Activated naive CD4-positive, alpha-beta T cell treated with anti-CD3 and anti-CD28 coated beads, Interleukin-2, amount 50 U/mL, for 72 hours (primary cell): Measurements from ENCODE around the gene SMAD6. TPM values are rescaled to one million over a fixed set of nuclear protein-coding genes. Genes with fewer than 3 reads are reported as not detected.

Experiments used
- ATAC-seq, 2 donors: fragments of 150-1000 bp; cut with Tn5 transposase; 2 replicates each; pipeline ENCODE4 v1.10.0; 2021; ENCODE audit warnings: mild to moderate bottlenecking in 2 of 2, moderate library complexity in 2 of 2
- DNase-seq, 2 donors: peaks; one replicate each; pipeline ENCODE4 v3.0.0; 2021 to 2022; ENCODE audit warnings: low spot score in 2 of 2
- H3K27ac Mint-ChIP-seq, 2 donors: one replicate each; pipeline ENCODE4 v1.8.0; 2022; ENCODE audit warnings: mild to moderate bottlenecking in 2 of 2, mixed read lengths in 2 of 2
- H3K36me3 Mint-ChIP-seq, 2 donors: one replicate each; pipeline ENCODE4 v1.8.0; 2022; ENCODE audit warnings: mixed read lengths in 2 of 2
- H3K9me3 Mint-ChIP-seq, 2 donors: one replicate each; pipeline ENCODE4 v1.8.0; 2022; ENCODE audit warnings: mixed read lengths in 2 of 2
- total RNA-seq, 2 donors: library from RNA; stranded (reverse); gene quantifications; one replicate each; pipeline ENCODE4 v1.2.3, GENCODE V29; 2022

SMAD6 gene
- total RNA-seq, 2 donors from 2014 or later = 0.20 to 0.70 TPM

DNA sequence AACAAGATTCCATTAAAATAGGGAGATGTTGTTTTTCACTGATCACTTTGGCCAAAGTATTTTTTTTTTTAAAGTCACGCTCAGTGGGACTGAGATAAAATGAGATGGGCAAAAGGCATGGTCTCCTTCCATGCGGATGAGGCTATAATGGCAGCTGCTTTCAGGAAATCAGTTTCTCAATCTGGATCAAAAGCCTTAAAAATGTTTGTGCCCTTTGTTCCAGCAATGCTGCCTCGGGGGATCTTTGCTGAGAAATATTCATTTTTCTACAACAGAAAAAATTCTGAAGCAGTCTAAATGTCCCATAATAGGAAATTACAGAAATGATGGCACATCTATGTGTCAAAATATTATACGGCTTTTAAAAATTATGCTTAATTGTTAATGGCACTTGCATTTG, 97.2 kb downstream of the SMAD6 start:
- Mint-ChIP-seq H3K36me3 (no peaks in the 10 kb centered on the region), H3K27ac (no peak overlapping the region)

DNA sequence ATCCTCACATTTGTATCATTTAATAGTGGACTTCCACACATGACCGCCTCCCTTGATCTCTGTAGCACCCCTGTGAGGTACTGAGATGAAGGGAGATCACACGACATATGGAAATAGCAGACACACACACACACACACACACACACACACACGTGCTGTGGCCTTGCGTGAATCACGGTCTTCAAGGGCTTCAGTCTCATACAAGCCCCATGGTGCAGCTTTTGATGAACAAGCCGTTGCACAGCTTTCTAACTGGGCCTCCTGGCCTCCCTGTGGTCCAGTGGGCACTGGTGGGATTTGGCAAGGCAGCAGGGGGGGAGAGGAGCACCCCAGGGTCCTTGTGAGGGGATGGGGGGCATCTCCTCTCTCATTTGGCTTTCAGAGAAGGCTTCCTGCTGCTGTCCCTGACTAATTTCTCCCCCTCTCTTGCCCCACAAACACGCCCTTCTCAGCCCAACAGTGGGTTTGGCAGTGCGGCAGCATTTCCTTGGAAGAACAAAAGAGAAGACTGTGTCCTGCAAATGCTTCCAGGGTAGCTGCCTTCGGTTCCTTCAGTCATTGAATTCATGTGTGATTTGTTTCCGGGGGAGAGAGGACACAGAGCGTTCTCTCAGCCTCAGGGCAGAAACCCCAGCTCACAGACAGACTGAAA, 98.7 kb downstream of the SMAD6 start:
- Mint-ChIP-seq H3K36me3 (no peaks in the 10 kb centered on the region), H3K27ac (no peak overlapping the region), H3K9me3 (no peaks in the 10 kb centered on the region)
- no peak for ATAC-seq
- peak in 1 of 2 donors; percentile 21 for DNase-seq

More for the DNA sequence above, 97.2 kb downstream of the SMAD6 start:
- DNase-seq = no peak
- no peaks in the 10 kb centered on the region for H3K9me3 Mint-ChIP-seq
- no peak for ATAC-seq

GRCh38 chr15:66801266-66801665, 99.2 kb downstream of the SMAD6 start:
- Mint-ChIP-seq H3K27ac (no peak overlapping the region), H3K9me3 (no peaks in the 10 kb centered on the region), H3K36me3 (no peaks in the 10 kb centered on the region)
- no peak for DNase-seq
- ATAC-seq = no peak

GRCh38 chr15:66802025-66803001, 100.3 kb downstream of the SMAD6 start:
- no peaks in the 10 kb centered on the region for H3K9me3 Mint-ChIP-seq
- peak in 1 of 2 donors; percentile 28 for DNase-seq
- H3K36me3 Mint-ChIP-seq = no peaks in the 10 kb centered on the region
- ATAC-seq = no peak
- H3K27ac Mint-ChIP-seq = peak overlapping the region in 1 of 2 donors; percentile 23

- DNase-seq = peak in 1 of 2 donors; percentile 47
- no peaks in the 10 kb centered on the region for H3K9me3 Mint-ChIP-seq
- no peak overlapping the region for H3K27ac Mint-ChIP-seq
- no peak for ATAC-seq
- H3K36me3 Mint-ChIP-seq = no peaks in the 10 kb centered on the region
Observed at GRCh38 chr15:66803182-66803729, 101.2 kb downstream of the SMAD6 start.

DNA sequence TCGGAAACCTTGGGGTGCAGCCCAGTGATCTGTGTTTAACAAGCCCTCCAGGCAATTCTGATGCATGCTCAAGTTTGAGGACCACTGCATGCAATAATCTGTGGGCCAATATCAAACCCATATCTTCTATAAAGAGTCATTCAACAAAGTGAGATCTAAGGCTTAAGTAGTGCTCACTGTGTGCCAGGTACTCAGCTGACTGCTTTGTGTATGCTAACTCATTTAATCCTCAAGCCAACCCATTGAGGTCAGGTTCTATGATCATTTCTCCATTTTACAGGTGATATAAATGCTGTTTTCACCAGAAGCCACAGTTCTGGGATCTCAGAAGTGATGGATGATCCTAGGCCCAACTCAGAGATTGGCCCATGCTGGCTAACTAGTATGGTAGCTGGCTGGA, 101.7 kb downstream of the SMAD6 start:
- Mint-ChIP-seq H3K27ac (no peak overlapping the region), H3K9me3 (no peaks in the 10 kb centered on the region), H3K36me3 (no peaks in the 10 kb centered on the region)
- DNase-seq (peak in 1 of 2 donors; percentile 1), ATAC-seq (no peak)

- Mint-ChIP-seq H3K27ac (no peak overlapping the region), H3K9me3 (no peaks in the 10 kb centered on the region), H3K36me3 (no peaks in the 10 kb centered on the region)
- DNase-seq = peak in 1 of 2 donors; percentile 37
- ATAC-seq = no peak
Observed at GRCh38 chr15:66805202-66805885, 103.3 kb downstream of the SMAD6 start.

DNA sequence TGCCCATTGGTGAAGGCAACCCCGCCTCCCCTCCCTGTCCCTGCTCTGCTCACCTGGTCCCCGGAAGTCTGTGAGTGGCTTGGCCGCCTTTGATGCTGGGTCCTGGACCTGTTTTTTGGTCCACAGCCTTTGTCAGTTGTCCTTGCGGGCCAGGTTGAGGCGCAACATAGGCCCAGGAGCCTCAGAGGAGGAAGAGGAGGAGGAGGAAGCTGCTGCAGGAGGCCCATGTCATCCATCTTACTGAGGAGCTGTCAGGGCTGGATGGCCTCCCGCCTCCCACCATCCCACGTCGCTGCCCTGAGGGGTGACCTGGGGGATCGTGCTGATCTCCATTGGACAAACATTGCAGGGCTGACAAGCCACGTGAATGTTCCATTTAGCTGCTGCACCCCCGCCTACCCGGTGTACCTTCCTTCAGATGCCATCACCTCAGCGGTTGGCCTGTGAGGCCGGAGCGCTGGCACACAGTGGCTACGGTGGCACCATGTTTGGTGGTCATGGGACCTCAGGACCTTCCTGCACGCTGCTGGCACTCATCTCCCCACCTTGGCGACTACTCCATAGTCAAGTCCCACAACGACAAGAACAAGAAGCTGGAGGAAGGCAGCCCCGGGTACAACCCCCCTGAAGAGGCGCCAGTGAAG, 106.3 kb downstream of the SMAD6 start:
- ATAC-seq (no peak), DNase-seq (no peak)
- Mint-ChIP-seq H3K36me3 (no peaks in the 10 kb centered on the region), H3K9me3 (peaks cover 0 to 5% of the 10 kb centered on the region in 2 donors), H3K27ac (no peak overlapping the region)

GRCh38 chr15:66809664-66810063, 107.6 kb downstream of the SMAD6 start:
- peaks cover 0 to 5% of the 10 kb centered on the region in 2 donors for H3K9me3 Mint-ChIP-seq
- ATAC-seq = no peak
- H3K27ac Mint-ChIP-seq = no peak overlapping the region
- no peak for DNase-seq
- H3K36me3 Mint-ChIP-seq = no peaks in the 10 kb centered on the region

DNA sequence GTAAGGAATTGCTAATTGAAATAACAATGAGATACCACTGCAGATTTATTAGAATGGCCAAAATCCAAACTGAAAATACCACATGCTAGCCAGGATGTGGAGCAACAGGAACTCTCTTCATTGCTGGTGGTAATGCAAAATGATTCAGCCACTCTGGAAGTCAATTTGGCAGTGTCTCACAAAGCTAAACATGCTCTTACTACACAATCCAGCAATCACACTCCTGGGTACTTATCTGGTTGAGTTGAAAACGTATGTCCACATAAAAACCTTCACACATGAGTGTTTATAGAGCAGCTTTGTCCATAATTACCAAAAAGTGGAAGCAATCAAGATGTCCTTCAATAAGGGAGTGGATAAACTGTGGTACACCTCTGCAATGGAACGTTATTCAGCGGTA, 113.3 kb downstream of the SMAD6 start:
- no peaks in the 10 kb centered on the region for H3K36me3 Mint-ChIP-seq
- DNase-seq (no peak), ATAC-seq (no peak)
- H3K9me3 Mint-ChIP-seq = peaks cover 0 to 5% of the 10 kb centered on the region in 2 donors
- no peak overlapping the region for H3K27ac Mint-ChIP-seq

- Mint-ChIP-seq H3K9me3 (peaks cover 0 to 5% of the 10 kb centered on the region in 2 donors), H3K36me3 (no peaks in the 10 kb centered on the region), H3K27ac (no peak overlapping the region)
- DNase-seq (no peak), ATAC-seq (no peak)
Observed at GRCh38 chr15:66816201-66816600, 114.2 kb downstream of the SMAD6 start.

DNA sequence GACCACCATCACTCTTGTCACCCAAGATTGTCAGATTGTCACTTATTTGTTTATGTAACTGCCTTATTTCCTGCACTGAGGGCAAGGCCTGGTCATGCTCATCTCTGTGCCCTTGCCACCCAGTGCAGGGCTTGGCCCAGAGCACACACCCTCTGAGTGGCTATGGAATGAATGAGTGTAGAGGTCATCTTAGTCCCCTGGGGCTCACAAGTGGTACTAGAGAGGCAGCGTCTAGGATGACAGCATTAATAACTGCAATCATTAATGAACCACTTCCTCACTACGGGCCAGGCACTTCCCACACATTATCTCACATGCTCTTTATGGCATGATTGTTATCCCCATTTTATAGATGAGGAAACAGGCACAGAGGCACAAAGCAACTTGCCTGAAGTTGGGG, 117.0 kb downstream of the SMAD6 start:
- Mint-ChIP-seq H3K36me3 (no peaks in the 10 kb centered on the region), H3K9me3 (no peaks in the 10 kb centered on the region), H3K27ac (no peak overlapping the region)
- no peak for ATAC-seq
- DNase-seq = no peak

- Mint-ChIP-seq H3K36me3 (no peaks in the 10 kb centered on the region), H3K27ac (no peak overlapping the region), H3K9me3 (no peaks in the 10 kb centered on the region)
- ATAC-seq (no peak), DNase-seq (no peak)
Observed at GRCh38 chr15:66820481-66821176, 118.6 kb downstream of the SMAD6 start.

- no peaks in the 10 kb centered on the region for H3K9me3 Mint-ChIP-seq
- no peak for ATAC-seq
- DNase-seq = no peak
- no peaks in the 10 kb centered on the region for H3K36me3 Mint-ChIP-seq
- H3K27ac Mint-ChIP-seq = no peak overlapping the region
Observed at GRCh38 chr15:66821307-66821706, 119.3 kb downstream of the SMAD6 start.

GRCh38 chr15:66822114-66822513, 120.1 kb downstream of the SMAD6 start:
- Mint-ChIP-seq H3K27ac (no peak overlapping the region), H3K36me3 (no peaks in the 10 kb centered on the region), H3K9me3 (no peaks in the 10 kb centered on the region)
- ATAC-seq = no peak
- DNase-seq = no peak

DNA sequence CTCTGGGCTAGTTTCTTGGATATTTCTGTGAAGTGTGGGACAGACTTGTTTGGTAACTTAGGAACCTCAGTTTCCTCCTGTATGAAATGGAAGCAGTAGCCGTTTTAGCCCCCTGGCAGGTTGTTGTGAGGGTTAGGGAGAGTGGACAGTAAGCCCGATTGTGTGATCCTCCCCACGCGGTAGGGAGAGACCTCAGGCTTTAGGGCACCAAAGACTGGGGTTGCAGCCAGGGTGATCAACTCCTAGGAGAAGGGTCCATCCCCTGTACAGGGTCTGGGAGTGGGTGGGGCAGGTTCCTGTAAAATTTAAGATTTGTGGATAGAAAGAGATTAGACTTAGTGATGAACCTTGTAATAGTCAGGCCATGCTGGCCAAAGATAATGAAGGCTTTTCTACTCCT, 120.5 kb downstream of the SMAD6 start:
- Mint-ChIP-seq H3K36me3 (no peaks in the 10 kb centered on the region), H3K27ac (no peak overlapping the region), H3K9me3 (no peaks in the 10 kb centered on the region)
- no peak for DNase-seq
- ATAC-seq = no peak
